PC-9 (cell line): ENCODE data around the gene LENG8.
"Not testable (repeated sequence)": the region's sequence is repeated elsewhere in the genome, so short reads cannot be mapped to it uniquely, and the experiment has no call there.

Experiments
- CTCF ChIP-seq: fragments of 200-600 bp; sonication (generic); conservative IDR thresholded peaks from 2 replicates; pipeline ENCODE4 v1.6.1; 2017; ENCODE audit warnings: mixed run types, antibody characterized with exemption, mild to moderate bottlenecking, moderate library complexity
- EZH2 ChIP-seq: fragments of 200-600 bp; sonication (generic); IDR thresholded peaks from 2 replicates; pipeline ENCODE4 v1.8.0; 2017; ENCODE audit warnings: antibody characterized with exemption, low read depth

GRCh38 chr19:54505542-54505941 is 56.5 kb downstream of the LENG8 start:
- TF ChIP-seq CTCF, EZH2: not testable (repeated sequence)
